GM11168 (cell line): ENCODE results near the gene DAZAP1.
"Not testable (repeated sequence)": the region's sequence is repeated elsewhere in the genome, so short reads cannot be mapped to it uniquely, and the experiment has no call there.

ENCODE experiments used
- in situ Hi-C: fragments of 300-500 bp; cut with MboI; formaldehyde crosslinking; loops from one replicate; pipeline ENCODE4 v1.12.0; 2022; ENCODE audit warnings: low sequenced_read_pairs; ENCODE audit not compliant: unreplicated experiment

Gene DAZAP1

GRCh38 chr19:1437609-1438008 lies 30.2 kb downstream of the DAZAP1 start:
- in situ Hi-C loops, result no loop called here

GRCh38 chr19:1438035-1438932 lies 30.9 kb downstream of the DAZAP1 start, which contains the start of gene RPS15:
Gene RPS15 (plus strand): TSS chr19:1438396. CDS start chr19:1438426, 30 bp downstream.
- in situ Hi-C loops, result no loop called here

GRCh38 chr19:1438933-1439354 lies 31.6 kb downstream of the DAZAP1 start:
- in situ Hi-C loops, result no loop called here

GRCh38 chr19:1439525-1440417 lies 32.4 kb downstream of the DAZAP1 start:
- in situ Hi-C loops, result not testable (repeated sequence)

GRCh38 chr19:1440418-1440801 lies 33.0 kb downstream of the DAZAP1 start:
- in situ Hi-C loops, result no loop called here

- in situ Hi-C loops, result no loop called here
These were observed 33.6 kb downstream of the DAZAP1 start for GRCh38 chr19:1441022-1441426.

GRCh38 chr19:1441677-1442438 lies 34.5 kb downstream of the DAZAP1 start:
- in situ Hi-C loops, result no loop called here

- in situ Hi-C loops, result no loop called here
These were observed 38.0 kb downstream of the DAZAP1 start for GRCh38 chr19:1445185-1445931.

- in situ Hi-C loops, result no loop called here
These were observed 38.7 kb downstream of the DAZAP1 start for GRCh38 chr19:1445932-1446712.

- in situ Hi-C loops, result no loop called here
These were observed 39.5 kb downstream of the DAZAP1 start for GRCh38 chr19:1446713-1447481.

- in situ Hi-C loops, result no loop called here
These were observed 40.1 kb downstream of the DAZAP1 start for GRCh38 chr19:1447504-1447903.

GRCh38 chr19:1447944-1448343 lies 40.6 kb downstream of the DAZAP1 start:
- in situ Hi-C loops, result no loop called here

GRCh38 chr19:1449467-1450442 lies 42.4 kb downstream of the DAZAP1 start, which contains the start of gene APC2:
Gene APC2 (plus strand): TSS chr19:1450121. CDS start chr19:1453002, 2,881 bp downstream.
- in situ Hi-C loops, result no loop called here

GRCh38 chr19:1450735-1451731 lies 43.6 kb downstream of the DAZAP1 start:
- in situ Hi-C loops, result no loop called here

- in situ Hi-C loops, result no loop called here
These were observed 44.8 kb downstream of the DAZAP1 start for GRCh38 chr19:1451916-1452801.
